ENCODE results near the gene ZBTB44. TPM values are rescaled to one million over a fixed set of nuclear protein-coding genes. Genes with fewer than 3 reads are reported as not detected.

Gene ZBTB44
- total and polyA plus RNA-seq, 4 donors: 4.7 to 33.9 (median 17.0) TPM

DNA sequence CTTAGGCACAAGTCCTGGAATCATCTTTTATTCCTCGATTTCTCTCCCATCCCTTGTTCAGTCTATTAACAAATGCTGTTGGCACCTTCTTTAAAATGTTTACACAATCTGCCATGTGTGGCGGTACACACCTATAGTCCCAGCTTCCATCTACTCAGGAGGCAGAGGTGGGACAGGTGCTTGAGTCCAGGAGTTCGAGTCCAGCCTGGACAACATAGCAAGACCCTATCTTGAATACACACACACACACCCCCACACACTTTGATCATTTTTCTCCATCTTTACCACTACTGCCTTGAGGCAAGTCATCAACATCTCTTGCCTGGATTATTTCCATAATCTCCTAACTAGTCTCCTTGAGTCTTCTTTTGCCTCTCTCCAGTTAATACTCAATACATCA is 13.7 kb upstream of the ZBTB44 start:
- no peak overlapping the region for H3K27ac ChIP-seq (ENCODE audit: low read depth in 1 of 2, low read length in 2 of 2)
- TF ChIP-seq, protein P1, sequence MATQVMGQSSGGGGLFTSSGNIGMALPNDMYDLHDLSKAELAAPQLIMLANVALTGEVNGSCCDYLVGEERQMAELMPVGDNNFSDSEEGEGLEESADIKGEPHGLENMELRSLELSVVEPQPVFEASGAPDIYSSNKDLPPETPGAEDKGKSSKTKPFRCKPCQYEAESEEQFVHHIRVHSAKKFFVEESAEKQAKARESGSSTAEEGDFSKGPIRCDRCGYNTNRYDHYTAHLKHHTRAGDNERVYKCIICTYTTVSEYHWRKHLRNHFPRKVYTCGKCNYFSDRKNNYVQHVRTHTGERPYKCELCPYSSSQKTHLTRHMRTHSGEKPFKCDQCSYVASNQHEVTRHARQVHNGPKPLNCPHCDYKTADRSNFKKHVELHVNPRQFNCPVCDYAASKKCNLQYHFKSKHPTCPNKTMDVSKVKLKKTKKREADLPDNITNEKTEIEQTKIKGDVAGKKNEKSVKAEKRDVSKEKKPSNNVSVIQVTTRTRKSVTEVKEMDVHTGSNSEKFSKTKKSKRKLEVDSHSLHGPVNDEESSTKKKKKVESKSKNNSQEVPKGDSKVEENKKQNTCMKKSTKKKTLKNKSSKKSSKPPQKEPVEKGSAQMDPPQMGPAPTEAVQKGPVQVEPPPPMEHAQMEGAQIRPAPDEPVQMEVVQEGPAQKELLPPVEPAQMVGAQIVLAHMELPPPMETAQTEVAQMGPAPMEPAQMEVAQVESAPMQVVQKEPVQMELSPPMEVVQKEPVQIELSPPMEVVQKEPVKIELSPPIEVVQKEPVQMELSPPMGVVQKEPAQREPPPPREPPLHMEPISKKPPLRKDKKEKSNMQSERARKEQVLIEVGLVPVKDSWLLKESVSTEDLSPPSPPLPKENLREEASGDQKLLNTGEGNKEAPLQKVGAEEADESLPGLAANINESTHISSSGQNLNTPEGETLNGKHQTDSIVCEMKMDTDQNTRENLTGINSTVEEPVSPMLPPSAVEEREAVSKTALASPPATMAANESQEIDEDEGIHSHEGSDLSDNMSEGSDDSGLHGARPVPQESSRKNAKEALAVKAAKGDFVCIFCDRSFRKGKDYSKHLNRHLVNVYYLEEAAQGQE (IDR thresholded peaks at IDR 0.05): no peak
- no peak for TF ChIP-seq HNF4A (conservative IDR thresholded peaks at IDR 0.05)
- H3K9me3 ChIP-seq (ENCODE audit: control insufficient read depth in 4 of 4, low read length in 3 of 4): no peaks in the 10 kb centered on the region
- no peak for DNase-seq (ENCODE audit: low spot score)
- 95% methylated on average over 3 of the region's 3 CpGs for WGBS
- H3K4me1 ChIP-seq (ENCODE audit: control insufficient read depth in 4 of 4, insufficient read depth in 4 of 4, low read length in 3 of 4): no peaks in the 10 kb centered on the region
- no peak overlapping the region for H3K4me3 ChIP-seq (ENCODE audit: low read depth in 1 of 3, low read length in 3 of 3)
- H3K9ac ChIP-seq (ENCODE audit: low read depth in 1 of 2, low read length in 2 of 2): no peak overlapping the region
- H3K27me3 ChIP-seq (ENCODE audit: control insufficient read depth in 4 of 4, insufficient read depth in 4 of 4, low read length in 3 of 4): no peaks in the 10 kb centered on the region
- H3K36me3 ChIP-seq (ENCODE audit: control insufficient read depth in 4 of 4, insufficient read depth in 3 of 4, low read depth in 1 of 4, low read length in 3 of 4): no peaks in the 10 kb centered on the region

DNA sequence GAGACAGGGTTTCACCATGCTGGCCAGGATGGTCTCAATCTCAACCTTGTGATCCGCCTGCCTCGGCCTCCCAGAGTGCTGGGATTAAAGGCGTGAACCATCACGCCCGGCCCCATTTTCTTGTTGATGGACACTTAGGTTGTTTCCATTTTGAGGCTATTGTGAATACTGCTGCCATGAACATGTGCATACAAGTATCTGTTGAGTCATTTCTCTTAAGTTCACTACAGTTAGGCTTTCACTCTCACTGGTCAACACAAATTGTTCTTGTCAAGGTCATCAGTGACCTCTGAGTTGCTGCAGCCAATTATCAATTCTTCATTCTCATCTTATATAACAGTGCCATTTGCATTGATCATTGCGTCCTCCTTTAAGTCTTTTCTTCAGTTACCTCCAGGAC is 13.0 kb upstream of the ZBTB44 start:
- no peaks in the 10 kb centered on the region for H3K4me1 ChIP-seq (ENCODE audit: control insufficient read depth in 4 of 4, insufficient read depth in 4 of 4, low read length in 3 of 4)

More for the DNA sequence above, 13.0 kb upstream of the ZBTB44 start:
- TF ChIP-seq, protein P1 (IDR thresholded peaks at IDR 0.05): no peak
- TF ChIP-seq SP1 (IDR thresholded peaks at IDR 0.05) (no peak), HNF4A (conservative IDR thresholded peaks at IDR 0.05) (no peak), YY1 (IDR thresholded peaks at IDR 0.05) (no peak), RAD21 (IDR thresholded peaks at IDR 0.05) (no peak)
- TF ChIP-seq, protein P2, sequence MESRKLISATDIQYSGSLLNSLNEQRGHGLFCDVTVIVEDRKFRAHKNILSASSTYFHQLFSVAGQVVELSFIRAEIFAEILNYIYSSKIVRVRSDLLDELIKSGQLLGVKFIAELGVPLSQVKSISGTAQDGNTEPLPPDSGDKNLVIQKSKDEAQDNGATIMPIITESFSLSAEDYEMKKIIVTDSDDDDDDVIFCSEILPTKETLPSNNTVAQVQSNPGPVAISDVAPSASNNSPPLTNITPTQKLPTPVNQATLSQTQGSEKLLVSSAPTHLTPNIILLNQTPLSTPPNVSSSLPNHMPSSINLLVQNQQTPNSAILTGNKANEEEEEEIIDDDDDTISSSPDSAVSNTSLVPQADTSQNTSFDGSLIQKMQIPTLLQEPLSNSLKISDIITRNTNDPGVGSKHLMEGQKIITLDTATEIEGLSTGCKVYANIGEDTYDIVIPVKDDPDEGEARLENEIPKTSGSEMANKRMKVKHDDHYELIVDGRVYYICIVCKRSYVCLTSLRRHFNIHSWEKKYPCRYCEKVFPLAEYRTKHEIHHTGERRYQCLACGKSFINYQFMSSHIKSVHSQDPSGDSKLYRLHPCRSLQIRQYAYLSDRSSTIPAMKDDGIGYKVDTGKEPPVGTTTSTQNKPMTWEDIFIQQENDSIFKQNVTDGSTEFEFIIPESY (IDR thresholded peaks at IDR 0.05): no peak
- Histone ChIP-seq H3K27ac (ENCODE audit: low read depth in 1 of 2, low read length in 2 of 2) (no peak overlapping the region), H3K4me3 (ENCODE audit: low read depth in 1 of 3, low read length in 3 of 3) (no peak overlapping the region), H3K27me3 (ENCODE audit: control insufficient read depth in 4 of 4, insufficient read depth in 4 of 4, low read length in 3 of 4) (no peaks in the 10 kb centered on the region), H3K36me3 (ENCODE audit: control insufficient read depth in 4 of 4, insufficient read depth in 3 of 4, low read depth in 1 of 4, low read length in 3 of 4) (no peaks in the 10 kb centered on the region), H3K9me3 (ENCODE audit: control insufficient read depth in 4 of 4, low read length in 3 of 4) (peaks cover 0 to 4% (median 2%) of the 10 kb centered on the region in 4 donors), H3K9ac (ENCODE audit: low read depth in 1 of 2, low read length in 2 of 2) (no peak overlapping the region)
- no peak for DNase-seq (ENCODE audit: low spot score)
- 98% methylated on average over 6 of the region's 6 CpGs for WGBS
